SK-N-SH (cell line): ENCODE results near the gene FBXW11. TPM values are rescaled to one million over a fixed set of nuclear protein-coding genes. Genes with fewer than 3 reads are reported as not detected.
A peak's percentile ranks its signal among the peaks of the same experiment; 100 is the strongest.

Source experiments
- CTCF ChIA-PET: fragments of 300-600, 350-600 bp; formaldehyde crosslinking; extraction: SDS; loops from one replicate; lab custom pipeline; 2021; lab: Yijun Ruan, JAX
- POLR2A ChIA-PET: fragments of 350-600 bp; sonication (Branson Sonifier 250); formaldehyde crosslinking; extraction: SDS; loops from one replicate; lab custom pipeline; 2020; ENCODE audit warnings: antibody characterized with exemption, inconsistent platforms; lab: Yijun Ruan, JAX
- DNase-seq: peaks from one replicate; pipeline ENCODE4 v3.0.0; 2012
- H2AFZ ChIP-seq: fragments of 200-600 bp; sonication (generic); 2 replicates; pipeline ENCODE4 v1.8.1; 2016; ENCODE audit warnings: antibody characterized with exemption, mild to moderate bottlenecking, low read depth
- H3F3A ChIP-seq: fragments of 200-600 bp; sonication (generic); replicated peaks from 2 replicates; pipeline ENCODE3; 2016; ENCODE audit warnings: antibody characterized with exemption, mild to moderate bottlenecking; ENCODE audit not compliant: insufficient read depth
- H3K27ac ChIP-seq, 2 experiments: fragments of 200-500 bp in 1 of 2; fragments of 200-600 bp in 1 of 2; sonication (Bioruptor generic) in 1 of 2; sonication (generic), shearing (Covaris generic) in 1 of 2; 2 replicates each; pipeline versions ENCODE4 v1.5.1 to v1.6.1; 2014 to 2016; ENCODE audit warnings: low read depth in 2 of 2, inconsistent platforms in 1 of 2, low read length in 1 of 2, mild to moderate bottlenecking in 1 of 2, mixed read lengths in 1 of 2
- H3K27me3 ChIP-seq: fragments of 200-600 bp; sonication (generic), shearing (Covaris generic); 2 replicates; pipeline ENCODE4 v1.6.1; 2016; ENCODE audit warnings: mixed run types; ENCODE audit not compliant: insufficient read depth
- H3K36me3 ChIP-seq, 2 experiments: fragments of 200-500 bp in 1 of 2; fragments of 200-600 bp in 1 of 2; sonication (Bioruptor generic) in 1 of 2; sonication (generic) in 1 of 2; replicated peaks in 1 of 2; 2 replicates each; pipeline versions ENCODE3 to v1.5.1; 2014 to 2016; ENCODE audit warnings: low read length in 1 of 2, mild to moderate bottlenecking in 1 of 2; ENCODE audit not compliant: insufficient read depth in 2 of 2, control insufficient read depth in 1 of 2
- H3K4me1 ChIP-seq, 2 experiments: fragments of 200-500 bp in 1 of 2; fragments of 200-600 bp in 1 of 2; sonication (Bioruptor generic) in 1 of 2; sonication (generic), shearing (Covaris generic) in 1 of 2; 2 replicates each; pipeline versions ENCODE4 v1.5.1 to v1.6.1; 2014 to 2016; ENCODE audit warnings: low read depth in 1 of 2, low read length in 1 of 2, mixed run types in 1 of 2; ENCODE audit not compliant: insufficient read depth in 2 of 2, control insufficient read depth in 1 of 2
- H3K4me2 ChIP-seq: fragments of 200-600 bp; sonication (generic), shearing (Covaris generic); 2 replicates; pipeline ENCODE4 v1.6.1; 2017; ENCODE audit warnings: mixed run types
- H3K4me3 ChIP-seq, 2 experiments: fragments of 200-500 bp in 1 of 2; fragments of 200-600 bp in 1 of 2; sonication (Bioruptor generic) in 1 of 2; sonication (generic), shearing (Covaris generic) in 1 of 2; 2 replicates each; pipeline versions ENCODE4 v1.5.1 to v1.8.1; 2014 to 2016; ENCODE audit warnings: low read depth in 2 of 2, inconsistent platforms in 1 of 2, low read length in 1 of 2, mild to moderate bottlenecking in 1 of 2, mixed read lengths in 1 of 2, moderate library complexity in 1 of 2
- H3K79me2 ChIP-seq: fragments of 200-600 bp; sonication (generic); 2 replicates; pipeline ENCODE4 v1.8.1; 2017; ENCODE audit warnings: mild to moderate bottlenecking; ENCODE audit not compliant: insufficient read depth
- H3K9ac ChIP-seq: fragments of 200-600 bp; sonication (generic); 2 replicates; pipeline ENCODE4 v1.6.1; 2017; ENCODE audit warnings: mixed run types
- H3K9me2 ChIP-seq: fragments of 200-600 bp; sonication (generic); 2 replicates; pipeline ENCODE4 v1.6.1; 2017; ENCODE audit warnings: mixed run types
- H3K9me3 ChIP-seq: fragments of 200-600 bp; sonication (generic); 2 replicates; pipeline ENCODE4 v1.6.1; 2017; ENCODE audit warnings: mixed run types, mild to moderate bottlenecking, moderate library complexity
- H4K20me1 ChIP-seq: fragments of 200-600 bp; sonication (generic); 2 replicates; pipeline ENCODE4 v1.6.1; 2017; ENCODE audit warnings: mild to moderate bottlenecking, mixed run types; ENCODE audit not compliant: insufficient read depth
- ELF1 ChIP-seq: IDR thresholded peaks from 2 replicates; pipeline ENCODE4 v1.4.0; 2012
- EP300 ChIP-seq, 2 experiments: IDR thresholded peaks; 2 replicates each; pipeline versions ENCODE4 v1.4.0 to v1.6.1; 2012; ENCODE audit warnings: borderline replicate concordance in 1 of 2, low read depth in 1 of 2, low read length in 1 of 2
- EZH2phosphoT487 ChIP-seq: fragments of 200-600 bp; sonication (generic); IDR thresholded peaks from 2 replicates; pipeline ENCODE4 v1.6.1; 2017; ENCODE audit warnings: low read depth, mixed run types, mild to moderate bottlenecking, antibody characterized with exemption, moderate library complexity, borderline replicate concordance
- FOSL2 ChIP-seq: IDR thresholded peaks from 2 replicates; pipeline ENCODE4 v1.4.0; 2012; ENCODE audit warnings: low read depth, mild to moderate bottlenecking, moderate library complexity, borderline replicate concordance
- JUND ChIP-seq: IDR thresholded peaks from 2 replicates; pipeline ENCODE4 v1.4.0; 2012
- MEF2A ChIP-seq: IDR thresholded peaks from 2 replicates; pipeline ENCODE4 v1.4.0; 2012; ENCODE audit warnings: low read depth, borderline replicate concordance
- MXI1 ChIP-seq: IDR thresholded peaks from 2 replicates; pipeline ENCODE4 v1.6.1; 2012; ENCODE audit warnings: mild to moderate bottlenecking, low read depth, low read length, improper control_type of control experiment
- NFIC ChIP-seq: IDR thresholded peaks from 2 replicates; pipeline ENCODE4 v1.4.0; 2012; ENCODE audit warnings: borderline replicate concordance
- NRF1 ChIP-seq: IDR thresholded peaks from 2 replicates; pipeline ENCODE4 v1.6.1; 2012; ENCODE audit warnings: low read depth, mild to moderate bottlenecking, low read length
- RCOR1 ChIP-seq: fragments of 150-350 bp; IDR thresholded peaks from 2 replicates; pipeline ENCODE4 v1.6.1; 2017; ENCODE audit warnings: antibody characterized with exemption, low read length
- RFX5 ChIP-seq: IDR thresholded peaks from 2 replicates; pipeline ENCODE4 v1.6.1; 2012; ENCODE audit warnings: mild to moderate bottlenecking, improper control_type of control experiment, low read length
- SMC3 ChIP-seq: IDR thresholded peaks from 2 replicates; pipeline ENCODE4 v1.6.1; 2012; ENCODE audit warnings: low read depth, low read length, improper control_type of control experiment
- TCF12 ChIP-seq: IDR thresholded peaks from 2 replicates; pipeline ENCODE4 v1.4.0; 2012
- YY1 ChIP-seq: IDR thresholded peaks from 2 replicates; pipeline ENCODE4 v1.4.0; 2012; ENCODE audit warnings: low read depth, mild to moderate bottlenecking
- WGBS: methylation state at CpG from one replicate; pipeline ENCODE4 v1.1.6; 2017; ENCODE audit warnings: low lambda C conversion rate; 5-methylcytosine and 5-hydroxymethylcytosine counted together
- polyA plus RNA-seq, 3 experiments: library from polyadenylated mRNA; depleted of rRNA; stranded (reverse); fragments of >200 nt; gene quantifications; 2 replicates each; pipeline ENCODE4 v1.2.3, GENCODE V29; 2012
- TF ChIP-seq, protein P1 (sequence below): IDR thresholded peaks from 2 replicates; pipeline ENCODE4 v1.6.1; 2012; ENCODE audit warnings: mild to moderate bottlenecking, low read depth, low read length, moderate library complexity
- TF ChIP-seq, protein P2 (sequence below): IDR thresholded peaks from 2 replicates; pipeline ENCODE4 v1.4.0; 2012; ENCODE audit warnings: low read depth, borderline replicate concordance
- TF ChIP-seq, protein P3 (sequence below): IDR thresholded peaks from 2 replicates; pipeline ENCODE4; 2012
- TF ChIP-seq, protein P4 (sequence below): fragments of 200-600 bp; sonication (generic); IDR thresholded peaks from 2 replicates; pipeline ENCODE4 v1.6.1; 2017; ENCODE audit warnings: antibody characterized with exemption, mild to moderate bottlenecking, moderate library complexity
- TF ChIP-seq, protein P5 (sequence below): fragments of 150-350 bp; IDR thresholded peaks from 2 replicates; pipeline ENCODE4 v1.6.1; 2017; ENCODE audit warnings: antibody characterized with exemption, low read length, low read depth, borderline replicate concordance

The FBXW11 gene
- polyA plus RNA-seq, 1 of the 3 experiments (the other 2 are of a cell fraction) = 37.5 TPM

DNA sequence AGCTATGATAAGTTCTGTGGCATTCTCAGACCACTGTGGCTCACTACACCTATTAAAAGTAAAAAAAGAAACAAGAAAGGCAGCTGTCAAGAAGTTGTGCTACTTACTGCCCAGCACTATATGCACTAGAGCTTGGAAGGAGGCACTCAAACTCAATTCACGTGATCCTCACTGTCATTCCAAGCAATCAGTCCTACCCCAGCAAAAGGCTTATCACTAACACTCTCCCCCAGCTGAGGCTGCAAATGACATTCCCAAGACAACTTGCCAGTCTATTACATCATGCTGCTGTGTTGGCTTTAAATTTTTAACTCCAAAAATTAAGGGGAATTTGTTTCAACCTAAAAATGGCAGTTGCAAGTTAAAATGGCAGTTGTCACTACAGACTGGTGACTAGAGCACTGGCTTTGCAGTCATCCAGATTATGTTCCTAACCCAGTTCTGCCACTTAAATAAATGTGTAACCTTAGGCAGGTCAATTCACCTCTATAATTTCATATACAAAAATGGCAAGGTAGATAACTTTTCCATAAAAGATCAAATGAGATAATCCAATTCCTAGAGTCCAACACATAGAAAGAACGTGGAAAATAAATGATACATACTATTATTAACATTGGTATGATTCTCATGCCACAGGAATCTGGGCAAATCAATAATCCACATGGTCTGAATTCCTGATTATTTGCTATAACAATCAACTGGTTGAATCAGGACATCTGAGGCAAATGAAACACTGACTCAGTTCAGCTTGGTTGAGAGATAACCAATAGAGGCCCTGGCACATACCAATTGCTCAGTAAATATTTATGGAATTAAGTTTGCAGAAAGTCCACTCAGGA lies 52.4 kb downstream of the FBXW11 start:
- CTCF ChIA-PET = no interaction called here
- Histone ChIP-seq H3K27me3 (no peaks in the 10 kb centered on the region), H3K79me2 (peaks cover 97% of the 10 kb centered on the region), H3K4me1 (peaks cover 12 to 25% of the 10 kb centered on the region in 2 experiments; a peak in 3 of 4 replicates), H3F3A (peaks cover 19% of the 10 kb centered on the region), H3K9me3 (no peaks in the 10 kb centered on the region), H2AFZ (no peak overlapping the region), H3K27ac (peak overlapping the region in 1 of 2 experiments; percentile 45; a peak in 2 of 4 replicates), H3K9me2 (no peaks in the 10 kb centered on the region), H3K4me3 (no peak overlapping the region), H4K20me1 (peaks cover 83% of the 10 kb centered on the region), H3K9ac (no peak overlapping the region), H3K36me3 (peaks cover 0 to 4% of the 10 kb centered on the region in 2 experiments), H3K4me2 (peak overlapping the region; percentile 35)
- DNase-seq = no peak
- TF ChIP-seq YY1 (no peak), EZH2phosphoT487 (no peak), JUND (peak; percentile 17; the same call in 1 of the 2 replicates), SMC3 (no peak), EP300 (IDR thresholded peaks at IDR 0.05; ENCODE audit: borderline replicate concordance in 1 of 2, low read depth in 1 of 2, low read length in 1 of 2) (peak in 1 of 2 experiments; percentile 24; a peak in 1 of 4 replicates), NRF1 (no peak), RFX5 (no peak), TCF12 (peak; percentile 28; the same call in 1 of the 2 replicates), MXI1 (no peak), FOSL2 (peak; percentile 39; the same call in 1 of the 2 replicates), MEF2A (no peak), NFIC (no peak; the same call in 1 of the 2 replicates), ELF1 (no peak), RCOR1 (no peak)
- TF ChIP-seq, protein P1, sequence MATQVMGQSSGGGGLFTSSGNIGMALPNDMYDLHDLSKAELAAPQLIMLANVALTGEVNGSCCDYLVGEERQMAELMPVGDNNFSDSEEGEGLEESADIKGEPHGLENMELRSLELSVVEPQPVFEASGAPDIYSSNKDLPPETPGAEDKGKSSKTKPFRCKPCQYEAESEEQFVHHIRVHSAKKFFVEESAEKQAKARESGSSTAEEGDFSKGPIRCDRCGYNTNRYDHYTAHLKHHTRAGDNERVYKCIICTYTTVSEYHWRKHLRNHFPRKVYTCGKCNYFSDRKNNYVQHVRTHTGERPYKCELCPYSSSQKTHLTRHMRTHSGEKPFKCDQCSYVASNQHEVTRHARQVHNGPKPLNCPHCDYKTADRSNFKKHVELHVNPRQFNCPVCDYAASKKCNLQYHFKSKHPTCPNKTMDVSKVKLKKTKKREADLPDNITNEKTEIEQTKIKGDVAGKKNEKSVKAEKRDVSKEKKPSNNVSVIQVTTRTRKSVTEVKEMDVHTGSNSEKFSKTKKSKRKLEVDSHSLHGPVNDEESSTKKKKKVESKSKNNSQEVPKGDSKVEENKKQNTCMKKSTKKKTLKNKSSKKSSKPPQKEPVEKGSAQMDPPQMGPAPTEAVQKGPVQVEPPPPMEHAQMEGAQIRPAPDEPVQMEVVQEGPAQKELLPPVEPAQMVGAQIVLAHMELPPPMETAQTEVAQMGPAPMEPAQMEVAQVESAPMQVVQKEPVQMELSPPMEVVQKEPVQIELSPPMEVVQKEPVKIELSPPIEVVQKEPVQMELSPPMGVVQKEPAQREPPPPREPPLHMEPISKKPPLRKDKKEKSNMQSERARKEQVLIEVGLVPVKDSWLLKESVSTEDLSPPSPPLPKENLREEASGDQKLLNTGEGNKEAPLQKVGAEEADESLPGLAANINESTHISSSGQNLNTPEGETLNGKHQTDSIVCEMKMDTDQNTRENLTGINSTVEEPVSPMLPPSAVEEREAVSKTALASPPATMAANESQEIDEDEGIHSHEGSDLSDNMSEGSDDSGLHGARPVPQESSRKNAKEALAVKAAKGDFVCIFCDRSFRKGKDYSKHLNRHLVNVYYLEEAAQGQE = no peak
- TF ChIP-seq, protein P2, sequence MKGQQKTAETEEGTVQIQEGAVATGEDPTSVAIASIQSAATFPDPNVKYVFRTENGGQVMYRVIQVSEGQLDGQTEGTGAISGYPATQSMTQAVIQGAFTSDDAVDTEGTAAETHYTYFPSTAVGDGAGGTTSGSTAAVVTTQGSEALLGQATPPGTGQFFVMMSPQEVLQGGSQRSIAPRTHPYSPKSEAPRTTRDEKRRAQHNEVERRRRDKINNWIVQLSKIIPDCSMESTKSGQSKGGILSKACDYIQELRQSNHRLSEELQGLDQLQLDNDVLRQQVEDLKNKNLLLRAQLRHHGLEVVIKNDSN = no peak
- TF ChIP-seq, protein P3, sequence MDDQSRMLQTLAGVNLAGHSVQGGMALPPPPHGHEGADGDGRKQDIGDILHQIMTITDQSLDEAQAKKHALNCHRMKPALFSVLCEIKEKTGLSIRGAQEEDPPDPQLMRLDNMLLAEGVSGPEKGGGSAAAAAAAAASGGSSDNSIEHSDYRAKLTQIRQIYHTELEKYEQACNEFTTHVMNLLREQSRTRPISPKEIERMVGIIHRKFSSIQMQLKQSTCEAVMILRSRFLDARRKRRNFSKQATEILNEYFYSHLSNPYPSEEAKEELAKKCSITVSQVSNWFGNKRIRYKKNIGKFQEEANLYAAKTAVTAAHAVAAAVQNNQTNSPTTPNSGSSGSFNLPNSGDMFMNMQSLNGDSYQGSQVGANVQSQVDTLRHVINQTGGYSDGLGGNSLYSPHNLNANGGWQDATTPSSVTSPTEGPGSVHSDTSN = no peak
- TF ChIP-seq, protein P4, sequence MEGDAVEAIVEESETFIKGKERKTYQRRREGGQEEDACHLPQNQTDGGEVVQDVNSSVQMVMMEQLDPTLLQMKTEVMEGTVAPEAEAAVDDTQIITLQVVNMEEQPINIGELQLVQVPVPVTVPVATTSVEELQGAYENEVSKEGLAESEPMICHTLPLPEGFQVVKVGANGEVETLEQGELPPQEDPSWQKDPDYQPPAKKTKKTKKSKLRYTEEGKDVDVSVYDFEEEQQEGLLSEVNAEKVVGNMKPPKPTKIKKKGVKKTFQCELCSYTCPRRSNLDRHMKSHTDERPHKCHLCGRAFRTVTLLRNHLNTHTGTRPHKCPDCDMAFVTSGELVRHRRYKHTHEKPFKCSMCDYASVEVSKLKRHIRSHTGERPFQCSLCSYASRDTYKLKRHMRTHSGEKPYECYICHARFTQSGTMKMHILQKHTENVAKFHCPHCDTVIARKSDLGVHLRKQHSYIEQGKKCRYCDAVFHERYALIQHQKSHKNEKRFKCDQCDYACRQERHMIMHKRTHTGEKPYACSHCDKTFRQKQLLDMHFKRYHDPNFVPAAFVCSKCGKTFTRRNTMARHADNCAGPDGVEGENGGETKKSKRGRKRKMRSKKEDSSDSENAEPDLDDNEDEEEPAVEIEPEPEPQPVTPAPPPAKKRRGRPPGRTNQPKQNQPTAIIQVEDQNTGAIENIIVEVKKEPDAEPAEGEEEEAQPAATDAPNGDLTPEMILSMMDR = no peak
- TF ChIP-seq, protein P5, sequence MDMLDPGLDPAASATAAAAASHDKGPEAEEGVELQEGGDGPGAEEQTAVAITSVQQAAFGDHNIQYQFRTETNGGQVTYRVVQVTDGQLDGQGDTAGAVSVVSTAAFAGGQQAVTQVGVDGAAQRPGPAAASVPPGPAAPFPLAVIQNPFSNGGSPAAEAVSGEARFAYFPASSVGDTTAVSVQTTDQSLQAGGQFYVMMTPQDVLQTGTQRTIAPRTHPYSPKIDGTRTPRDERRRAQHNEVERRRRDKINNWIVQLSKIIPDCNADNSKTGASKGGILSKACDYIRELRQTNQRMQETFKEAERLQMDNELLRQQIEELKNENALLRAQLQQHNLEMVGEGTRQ = no peak
- WGBS = 49% methylated on average over 2 of the region's 2 CpGs
- POLR2A ChIA-PET = no interaction called here
